ENCODE measurements around the gene NTNG1.

Gene NTNG1

DNA sequence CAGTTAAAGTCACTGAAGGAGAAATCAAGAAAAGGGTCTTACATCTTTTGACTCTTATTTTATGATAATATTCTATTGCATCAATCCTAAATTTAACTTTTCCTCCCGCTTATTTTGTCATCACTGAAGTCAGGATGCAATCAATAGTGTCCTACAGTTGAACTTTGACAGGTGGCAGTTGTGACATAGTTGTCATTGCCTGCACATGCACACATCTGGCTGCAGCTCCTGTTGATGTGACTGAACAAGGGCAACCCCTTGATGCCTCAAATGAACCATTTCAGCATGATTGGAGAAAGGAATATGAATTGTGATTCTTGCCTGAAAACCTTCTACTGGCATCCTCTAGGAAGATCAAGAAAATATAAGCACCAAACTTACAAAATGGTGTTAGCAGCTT, 157.7 kb downstream of the NTNG1 start:
- TF ChIP-seq GABPA (IDR thresholded peaks at IDR 0.05; ENCODE audit: low read depth), result no peak
- TF ChIP-seq POLR2AphosphoS5 (IDR thresholded peaks at IDR 0.05; ENCODE audit: low read depth), result no peak
- TF ChIP-seq SPI1 (IDR thresholded peaks at IDR 0.05; ENCODE audit: borderline replicate concordance, low read depth), result no peak
- TF ChIP-seq, protein P1, sequence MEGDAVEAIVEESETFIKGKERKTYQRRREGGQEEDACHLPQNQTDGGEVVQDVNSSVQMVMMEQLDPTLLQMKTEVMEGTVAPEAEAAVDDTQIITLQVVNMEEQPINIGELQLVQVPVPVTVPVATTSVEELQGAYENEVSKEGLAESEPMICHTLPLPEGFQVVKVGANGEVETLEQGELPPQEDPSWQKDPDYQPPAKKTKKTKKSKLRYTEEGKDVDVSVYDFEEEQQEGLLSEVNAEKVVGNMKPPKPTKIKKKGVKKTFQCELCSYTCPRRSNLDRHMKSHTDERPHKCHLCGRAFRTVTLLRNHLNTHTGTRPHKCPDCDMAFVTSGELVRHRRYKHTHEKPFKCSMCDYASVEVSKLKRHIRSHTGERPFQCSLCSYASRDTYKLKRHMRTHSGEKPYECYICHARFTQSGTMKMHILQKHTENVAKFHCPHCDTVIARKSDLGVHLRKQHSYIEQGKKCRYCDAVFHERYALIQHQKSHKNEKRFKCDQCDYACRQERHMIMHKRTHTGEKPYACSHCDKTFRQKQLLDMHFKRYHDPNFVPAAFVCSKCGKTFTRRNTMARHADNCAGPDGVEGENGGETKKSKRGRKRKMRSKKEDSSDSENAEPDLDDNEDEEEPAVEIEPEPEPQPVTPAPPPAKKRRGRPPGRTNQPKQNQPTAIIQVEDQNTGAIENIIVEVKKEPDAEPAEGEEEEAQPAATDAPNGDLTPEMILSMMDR (IDR thresholded peaks at IDR 0.05; ENCODE audit: insufficient read depth, low read length), result no peak
- TF ChIP-seq, protein P2, sequence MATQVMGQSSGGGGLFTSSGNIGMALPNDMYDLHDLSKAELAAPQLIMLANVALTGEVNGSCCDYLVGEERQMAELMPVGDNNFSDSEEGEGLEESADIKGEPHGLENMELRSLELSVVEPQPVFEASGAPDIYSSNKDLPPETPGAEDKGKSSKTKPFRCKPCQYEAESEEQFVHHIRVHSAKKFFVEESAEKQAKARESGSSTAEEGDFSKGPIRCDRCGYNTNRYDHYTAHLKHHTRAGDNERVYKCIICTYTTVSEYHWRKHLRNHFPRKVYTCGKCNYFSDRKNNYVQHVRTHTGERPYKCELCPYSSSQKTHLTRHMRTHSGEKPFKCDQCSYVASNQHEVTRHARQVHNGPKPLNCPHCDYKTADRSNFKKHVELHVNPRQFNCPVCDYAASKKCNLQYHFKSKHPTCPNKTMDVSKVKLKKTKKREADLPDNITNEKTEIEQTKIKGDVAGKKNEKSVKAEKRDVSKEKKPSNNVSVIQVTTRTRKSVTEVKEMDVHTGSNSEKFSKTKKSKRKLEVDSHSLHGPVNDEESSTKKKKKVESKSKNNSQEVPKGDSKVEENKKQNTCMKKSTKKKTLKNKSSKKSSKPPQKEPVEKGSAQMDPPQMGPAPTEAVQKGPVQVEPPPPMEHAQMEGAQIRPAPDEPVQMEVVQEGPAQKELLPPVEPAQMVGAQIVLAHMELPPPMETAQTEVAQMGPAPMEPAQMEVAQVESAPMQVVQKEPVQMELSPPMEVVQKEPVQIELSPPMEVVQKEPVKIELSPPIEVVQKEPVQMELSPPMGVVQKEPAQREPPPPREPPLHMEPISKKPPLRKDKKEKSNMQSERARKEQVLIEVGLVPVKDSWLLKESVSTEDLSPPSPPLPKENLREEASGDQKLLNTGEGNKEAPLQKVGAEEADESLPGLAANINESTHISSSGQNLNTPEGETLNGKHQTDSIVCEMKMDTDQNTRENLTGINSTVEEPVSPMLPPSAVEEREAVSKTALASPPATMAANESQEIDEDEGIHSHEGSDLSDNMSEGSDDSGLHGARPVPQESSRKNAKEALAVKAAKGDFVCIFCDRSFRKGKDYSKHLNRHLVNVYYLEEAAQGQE (IDR thresholded peaks at IDR 0.05; ENCODE audit: insufficient replicate concordance, low read depth), result no peak
- no peak overlapping the region for H3K27ac ChIP-seq (replicated peaks)
- no peak for DNase-seq (ENCODE audit: low read depth in 1 of 2, low spot score in 1 of 2)
- no peaks in the 10 kb centered on the region for H3K27me3 ChIP-seq (ENCODE audit: insufficient read depth, poor library complexity, severe bottlenecking)
- H3K4me3 ChIP-seq (replicated peaks; ENCODE audit: insufficient read depth, low read length), result no peak overlapping the region

DNA sequence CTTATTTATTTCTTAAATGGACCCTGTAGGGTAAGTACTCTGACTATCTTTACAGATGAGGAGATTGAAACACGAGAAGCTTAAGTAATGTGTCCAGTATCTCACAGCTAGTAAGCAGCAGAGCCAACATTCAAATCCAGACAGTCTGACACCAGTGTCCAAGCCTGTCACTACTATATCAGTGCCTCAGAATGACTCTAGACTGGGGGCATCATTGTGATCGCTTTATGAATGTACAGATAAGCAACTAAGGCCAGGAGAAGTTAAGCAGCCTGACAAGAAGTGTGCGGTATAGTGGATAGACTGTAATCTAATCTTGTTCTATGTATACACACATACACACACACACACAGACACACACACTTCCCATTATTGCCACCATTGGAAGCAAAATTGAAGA, 158.7 kb downstream of the NTNG1 start:
- Histone ChIP-seq H3K27ac (replicated peaks) (no peak overlapping the region), H3K4me3 (replicated peaks; ENCODE audit: insufficient read depth, low read length) (no peak overlapping the region), H3K27me3 (ENCODE audit: insufficient read depth, poor library complexity, severe bottlenecking) (no peaks in the 10 kb centered on the region)
- TF ChIP-seq POLR2AphosphoS5 (IDR thresholded peaks at IDR 0.05; ENCODE audit: low read depth) (no peak), GABPA (IDR thresholded peaks at IDR 0.05; ENCODE audit: low read depth) (no peak), SPI1 (IDR thresholded peaks at IDR 0.05; ENCODE audit: borderline replicate concordance, low read depth) (no peak)
- TF ChIP-seq, protein P2 (IDR thresholded peaks at IDR 0.05; ENCODE audit: insufficient replicate concordance, low read depth), result no peak
- TF ChIP-seq, protein P1 (IDR thresholded peaks at IDR 0.05; ENCODE audit: insufficient read depth, low read length), result no peak
- no peak for DNase-seq (ENCODE audit: low read depth in 1 of 2, low spot score in 1 of 2)

DNA sequence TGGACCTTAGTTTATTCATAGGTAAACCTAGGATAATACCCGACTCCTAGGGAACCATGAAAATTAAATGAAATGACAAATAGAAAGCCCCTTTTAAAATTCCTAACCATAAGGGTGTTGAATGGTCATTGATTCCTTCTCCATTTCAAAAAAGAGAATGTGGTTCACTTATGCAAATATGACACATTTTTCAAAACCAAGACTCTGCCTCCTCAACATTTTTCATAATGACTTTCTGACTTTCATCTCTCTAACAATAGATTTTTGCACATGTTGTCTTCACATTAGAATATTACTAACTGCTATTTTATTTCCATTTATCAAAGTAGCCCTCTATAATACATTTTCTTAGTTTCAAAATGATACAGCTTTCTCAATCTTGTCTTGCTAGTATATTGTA, 169.1 kb downstream of the NTNG1 start:
- no peak for TF ChIP-seq GABPA (IDR thresholded peaks at IDR 0.05; ENCODE audit: low read depth)
- no peak for TF ChIP-seq SPI1 (IDR thresholded peaks at IDR 0.05; ENCODE audit: borderline replicate concordance, low read depth)
- TF ChIP-seq, protein P2 (IDR thresholded peaks at IDR 0.05; ENCODE audit: insufficient replicate concordance, low read depth), result no peak
- TF ChIP-seq, protein P1 (IDR thresholded peaks at IDR 0.05; ENCODE audit: insufficient read depth, low read length), result no peak
- TF ChIP-seq POLR2AphosphoS5 (IDR thresholded peaks at IDR 0.05; ENCODE audit: low read depth), result no peak
- Histone ChIP-seq H3K27ac (replicated peaks) (no peak overlapping the region), H3K4me3 (replicated peaks; ENCODE audit: insufficient read depth, low read length) (no peak overlapping the region), H3K27me3 (ENCODE audit: insufficient read depth, poor library complexity, severe bottlenecking) (no peaks in the 10 kb centered on the region)
- DNase-seq (ENCODE audit: low read depth in 1 of 2, low spot score in 1 of 2), result no peak
